ENCODE measurements around the gene MAST1.

Gene MAST1

GRCh38 chr19:12833418-12833737, 4.9 kb upstream of the MAST1 start:
- CTCF ChIA-PET = no interaction called here
- no peak for TF ChIP-seq LEF1 (IDR thresholded peaks at IDR 0.05; ENCODE audit: borderline replicate concordance)
- TF ChIP-seq BHLHE40 (IDR thresholded peaks at IDR 0.05; ENCODE audit: borderline replicate concordance) = no peak
- TF ChIP-seq FOXK2 (IDR thresholded peaks at IDR 0.05) = no peak
- TF ChIP-seq PKNOX1 (IDR thresholded peaks at IDR 0.05) = no peak
- no peak for TF ChIP-seq FOXA1 (IDR thresholded peaks at IDR 0.05)
- POLR2A ChIA-PET = no interaction called here

GRCh38 chr19:12833738-12834565, 4.4 kb upstream of the MAST1 start:
- DNase-seq (ENCODE audit: extremely low spot score) = peak; percentile 70
- CTCF ChIA-PET = interaction anchor here (1.1 to 1.2 kb wide), 2 partner anchors 13 to 14 kb away, joined by 3 to 5 read pairs; no protein-coding TSS in a partner anchor
- POLR2A ChIA-PET = interaction anchor here (0.5 to 1.2 kb wide), 4 partner anchors 8 to 319 kb away, joined by 3 to 4 read pairs (median 3); partner anchors contain the start of genes RAD23A and RNASEH2A
- TF ChIP-seq ARNT (IDR thresholded peaks at IDR 0.05) = no peak
- TF ChIP-seq SP1 (IDR thresholded peaks at IDR 0.05) = no peak
- no peak for TF ChIP-seq L3MBTL2 (conservative IDR thresholded peaks at IDR 0.05)
- TF ChIP-seq NFRKB (IDR thresholded peaks at IDR 0.05) = no peak
- TF ChIP-seq HDGF (IDR thresholded peaks at IDR 0.05; ENCODE audit: borderline replicate concordance) = no peak
- no peak for TF ChIP-seq SUZ12 (IDR thresholded peaks at IDR 0.05)
- TF ChIP-seq CTBP1 (IDR thresholded peaks at IDR 0.05; ENCODE audit: borderline replicate concordance) = no peak
- TF ChIP-seq FOXM1 (IDR thresholded peaks at IDR 0.05; ENCODE audit: borderline replicate concordance) = no peak
- no peak for TF ChIP-seq ZNF384 (IDR thresholded peaks at IDR 0.05)
- no peak for TF ChIP-seq BHLHE40 (IDR thresholded peaks at IDR 0.05; ENCODE audit: borderline replicate concordance)
- no peak for TF ChIP-seq ELF4 (IDR thresholded peaks at IDR 0.05)
- no peak for TF ChIP-seq PKNOX1 (IDR thresholded peaks at IDR 0.05)
- no peak for TF ChIP-seq TARDBP (IDR thresholded peaks at IDR 0.05)
- TF ChIP-seq FOXK2 (IDR thresholded peaks at IDR 0.05) = no peak
- TF ChIP-seq LEF1 (IDR thresholded peaks at IDR 0.05; ENCODE audit: borderline replicate concordance) = no peak
- no peak for TF ChIP-seq FOXA1 (IDR thresholded peaks at IDR 0.05)

More at GRCh38 chr19:12833418-12833737, 4.9 kb upstream of the MAST1 start:
- no peak for DNase-seq (ENCODE audit: extremely low spot score)

- TF ChIP-seq ZNF384 (IDR thresholded peaks at IDR 0.05) = no peak
- no peak for TF ChIP-seq ARNT (IDR thresholded peaks at IDR 0.05)
- no peak for TF ChIP-seq SP1 (IDR thresholded peaks at IDR 0.05)
- no peak for TF ChIP-seq SUZ12 (IDR thresholded peaks at IDR 0.05)
- no peak for TF ChIP-seq CTBP1 (IDR thresholded peaks at IDR 0.05; ENCODE audit: borderline replicate concordance)
- no peak for TF ChIP-seq FOXM1 (IDR thresholded peaks at IDR 0.05; ENCODE audit: borderline replicate concordance)
- no peak for TF ChIP-seq HDGF (IDR thresholded peaks at IDR 0.05; ENCODE audit: borderline replicate concordance)
- CTCF ChIA-PET = interaction anchor here (1.1 to 1.2 kb wide), 2 partner anchors 12 to 13 kb away, joined by 3 to 5 read pairs; no protein-coding TSS in a partner anchor
- POLR2A ChIA-PET = interaction anchor here (0.5 to 1.2 kb wide), 4 partner anchors 9 to 318 kb away, joined by 3 to 4 read pairs (median 3); partner anchors contain the start of genes RAD23A and RNASEH2A
- DNase-seq (ENCODE audit: extremely low spot score) = no peak
Observed at GRCh38 chr19:12834566-12834943, 3.8 kb upstream of the MAST1 start, which contains the start of gene RTBDN. Gene RTBDN, minus strand, starts transcription at chr19:12834579. Its CDS starts 4,600 bp downstream, at chr19:12829979.

GRCh38 chr19:12834976-12835757, 3.1 kb upstream of the MAST1 start:
- ChIA-PET CTCF (interaction anchor here (0.7 to 1.2 kb wide), 3 partner anchors 12 to 150 kb away, joined by 3 to 8 read pairs (median 5); no protein-coding TSS in a partner anchor), POLR2A (interaction anchor here (1.1 to 1.2 kb wide), 2 partner anchors 29 to 111 kb away, joined by 3 to 4 read pairs; partner anchors contain the start of genes RAD23A and RNASEH2A)
- TF ChIP-seq ZNF384 (IDR thresholded peaks at IDR 0.05) (no peak), LEF1 (IDR thresholded peaks at IDR 0.05; ENCODE audit: borderline replicate concordance) (no peak), PKNOX1 (IDR thresholded peaks at IDR 0.05) (no peak)
- peak; percentile 61 for DNase-seq (ENCODE audit: extremely low spot score)

GRCh38 chr19:12836529-12836863, 1.8 kb upstream of the MAST1 start:
- no peak for TF ChIP-seq BHLHE40 (IDR thresholded peaks at IDR 0.05; ENCODE audit: borderline replicate concordance)
- TF ChIP-seq PKNOX1 (IDR thresholded peaks at IDR 0.05) = no peak
- TF ChIP-seq NFRKB (IDR thresholded peaks at IDR 0.05) = no peak
- TF ChIP-seq LEF1 (IDR thresholded peaks at IDR 0.05; ENCODE audit: borderline replicate concordance) = no peak
- TF ChIP-seq ZNF384 (IDR thresholded peaks at IDR 0.05) = no peak
- TF ChIP-seq L3MBTL2 (conservative IDR thresholded peaks at IDR 0.05) = no peak
- TF ChIP-seq TARDBP (IDR thresholded peaks at IDR 0.05) = no peak
- TF ChIP-seq FOXM1 (IDR thresholded peaks at IDR 0.05; ENCODE audit: borderline replicate concordance) = no peak
- no peak for TF ChIP-seq HDGF (IDR thresholded peaks at IDR 0.05; ENCODE audit: borderline replicate concordance)
- TF ChIP-seq SP1 (IDR thresholded peaks at IDR 0.05) = no peak
- no peak for TF ChIP-seq FOXA1 (IDR thresholded peaks at IDR 0.05)
- POLR2A ChIA-PET = interaction anchor here (1.0 kb wide), 1 partner anchor 54 kb away, joined by 3 read pairs; the partner anchor contains the start of gene GCDH

More at GRCh38 chr19:12836529-12836863, 1.8 kb upstream of the MAST1 start:
- CTCF ChIA-PET = interaction anchor here (0.6 to 0.9 kb wide), 2 partner anchors 10 to 39 kb away, joined by 3 to 4 read pairs; no protein-coding TSS in a partner anchor
- DNase-seq (ENCODE audit: extremely low spot score) = no peak
